Breast epithelium (tissue), 3 donors: ENCODE measurements around the gene DCAF17.
"Not testable (repeated sequence)": the region's sequence is repeated elsewhere in the genome, so short reads cannot be mapped to it uniquely, and the experiment has no call there.

Experiments
- CTCF ChIP-seq, 3 donors: fragments of 450-650 bp; IDR thresholded peaks; one replicate each; pipeline ENCODE4 v1.5.1; 2016 to 2017; ENCODE audit warnings: antibody characterized with exemption in 3 of 3, mild to moderate bottlenecking in 3 of 3, moderate library complexity in 3 of 3
- POLR2A ChIP-seq: fragments of 450-650 bp; IDR thresholded peaks from one replicate; pipeline ENCODE4 v1.6.1; 2016; ENCODE audit warnings: antibody characterized with exemption, mild to moderate bottlenecking, moderate library complexity

DNA sequence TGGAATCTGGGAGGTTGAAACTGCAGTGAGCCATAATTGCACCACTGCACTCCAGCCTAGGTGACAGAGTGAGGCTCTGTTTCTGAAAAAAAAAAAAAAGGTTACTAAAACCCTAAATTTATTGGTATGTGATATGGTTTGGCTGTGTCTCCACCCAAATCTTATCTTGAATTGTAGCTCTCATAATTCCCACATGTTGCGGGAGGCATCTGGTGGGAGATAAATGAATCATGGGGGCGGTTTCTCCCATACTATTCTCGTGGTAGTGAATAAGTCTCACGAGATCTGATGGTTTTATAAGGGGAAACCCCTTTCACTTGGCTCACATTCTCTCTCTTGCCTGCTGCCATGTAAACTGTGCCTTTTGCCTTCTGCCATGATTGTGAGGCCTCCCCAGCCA, 19.4 kb upstream of the DCAF17 start:
- not testable (repeated sequence) for TF ChIP-seq CTCF (IDR thresholded peaks at IDR 0.05); POLR2A
